A549 treated with AZD2906 at 1 μM for 4 hours (cell line): ENCODE results near the gene SNAI1. TPM values are rescaled to one million over a fixed set of nuclear protein-coding genes. Genes with fewer than 3 reads are reported as not detected.

Experiments used
- total RNA-seq: library from RNA; stranded (reverse); fragments of 200-300 nt; extraction: Qiagen RNA extraction; gene quantifications from 5 replicates; pipeline ENCODE4 v1.2.3, GENCODE V29; 2022

The SNAI1 gene
- total RNA-seq, result 8.2 to 12.9 TPM (median 11.8 TPM) in 5 replicates

GRCh38 chr20:49982346-49983122 lies at the start of gene SNAI1:
Gene SNAI1, plus strand, starts transcription at chr20:49982980. Its CDS starts 80 bp downstream, at chr20:49983060.

DNA sequence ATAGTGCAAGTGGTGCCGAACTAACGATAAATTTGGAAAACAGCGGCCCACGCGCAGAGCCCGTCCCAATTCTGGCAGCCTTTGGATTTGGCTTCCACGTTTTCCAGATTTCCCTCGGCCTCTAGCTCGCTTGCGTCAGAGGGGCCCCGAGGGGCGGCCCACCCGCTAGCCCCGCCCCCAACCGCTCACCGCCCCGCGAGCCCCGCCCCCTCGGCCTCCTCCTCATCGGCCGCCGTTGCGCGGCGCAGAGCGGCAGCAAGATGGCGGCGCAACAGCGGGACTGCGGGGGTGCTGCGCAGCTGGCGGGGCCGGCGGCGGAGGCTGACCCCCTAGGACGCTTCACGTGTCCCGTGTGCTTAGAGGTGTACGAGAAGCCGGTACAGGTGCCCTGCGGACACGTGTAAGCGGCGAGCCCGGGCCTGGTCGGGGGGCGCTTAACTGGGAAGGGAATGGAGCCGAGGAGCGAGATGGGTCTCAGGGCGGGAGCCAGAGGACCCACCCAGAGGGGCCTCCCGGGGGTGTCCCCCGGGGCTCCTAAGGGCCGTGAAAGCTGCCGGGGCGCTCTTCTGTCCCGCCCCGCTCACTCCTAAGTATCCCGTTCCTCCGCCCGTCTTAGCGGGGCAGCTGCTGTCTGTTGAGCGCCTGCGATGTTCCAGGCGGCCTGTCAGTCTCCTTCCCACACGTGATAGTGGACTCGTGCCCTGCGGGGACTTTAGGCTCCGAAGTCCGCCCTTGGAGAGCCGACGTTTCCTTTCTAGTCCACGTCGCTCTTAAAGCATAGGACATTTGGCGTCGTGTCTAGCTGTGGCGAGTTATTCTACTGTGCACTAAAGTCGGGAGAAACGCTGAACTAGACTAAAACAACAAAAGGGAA lies 46.4 kb upstream of the SNAI1 start, which contains the start of gene RNF114:
RNF114 (plus strand) TSS at position 245 of the 874 bp plus-strand sequence; CDS start at position 261, 16 bp downstream.

Other genes starting within 250 kb of the SNAI1 start
- gene SLC9A8, start 170.2 kb upstream of the SNAI1 start, total RNA-seq, result 7.4 to 9.0 TPM (median 8.6 TPM) in 5 replicates
- 6.9 to 8.6 TPM (median 8.2 TPM) in 5 replicates for gene SPATA2, start 67.5 kb upstream of the SNAI1 start, total RNA-seq
- 53.7 to 61.6 TPM (median 58.4 TPM) in 5 replicates for gene RNF114, start 46.6 kb upstream of the SNAI1 start, total RNA-seq
- 96.0 to 137 TPM (median 102 TPM) in 5 replicates for gene UBE2V1, start 130.2 kb downstream of the SNAI1 start, total RNA-seq
- 46.0 to 63.1 TPM (median 58.4 TPM) in 5 replicates for gene PEDS1, start 170.7 kb downstream of the SNAI1 start, total RNA-seq
- 156 to 353 TPM (median 327 TPM) in 5 replicates for gene CEBPB, start 207.8 kb downstream of the SNAI1 start, total RNA-seq